SH-SY5Y (cell line): Measurements from ENCODE around the gene PTCRA.

Source experiments
- GATA2 ChIP-seq: IDR thresholded peaks from 2 replicates; pipeline ENCODE4 v1.6.1; 2011; ENCODE audit warnings: mild to moderate bottlenecking, low read depth, low read length
- GATA3 ChIP-seq: IDR thresholded peaks from 2 replicates; pipeline ENCODE4 v1.6.1; 2011; ENCODE audit warnings: low read depth, mild to moderate bottlenecking, low read length, moderate library complexity

DNA sequence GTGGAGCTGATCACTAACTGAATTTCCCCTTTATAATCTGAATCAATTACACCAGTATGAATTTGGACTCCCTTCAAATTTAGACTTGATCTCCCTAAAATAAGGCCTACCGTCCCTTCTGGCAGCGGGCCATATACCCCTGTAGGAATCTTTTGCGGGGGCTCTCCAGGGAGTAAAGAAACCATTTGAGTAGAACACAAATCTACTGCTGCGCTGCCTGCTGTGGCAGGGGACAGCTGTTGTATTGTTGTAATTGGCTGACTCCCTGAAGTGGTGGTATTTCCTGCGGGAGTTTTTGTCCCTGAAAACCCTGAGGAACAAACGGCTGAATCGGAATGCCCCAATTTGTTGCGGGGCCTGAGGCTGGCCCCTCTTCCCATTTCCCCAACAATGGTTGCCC, 16.0 kb upstream of the PTCRA start:
- TF ChIP-seq GATA2 (no peak), GATA3 (no peak)
